Activated naive CD8-positive, alpha-beta T cell treated with anti-CD3 and anti-CD28 coated beads, Interleukin-2, amount 50 U/mL, for 24 hours (primary cell): ENCODE data around the gene CDC5L.

Experiments used
- ATAC-seq: fragments of 150-1000 bp; cut with Tn5 transposase; one replicate; pipeline ENCODE4 v1.10.0; 2021
- DNase-seq: peaks from one replicate; pipeline ENCODE4 v3.0.0; 2021
- H3K27ac Mint-ChIP-seq: one replicate; pipeline ENCODE4 v1.8.0; 2021; ENCODE audit warnings: mild to moderate bottlenecking, mixed read lengths
- H3K27me3 Mint-ChIP-seq: one replicate; pipeline ENCODE4 v1.8.0; 2021; ENCODE audit warnings: mixed read lengths
- H3K36me3 Mint-ChIP-seq: one replicate; pipeline ENCODE4 v1.8.0; 2021; ENCODE audit warnings: low read depth, mixed read lengths
- H3K4me1 Mint-ChIP-seq: one replicate; pipeline ENCODE4 v1.8.0; 2021; ENCODE audit warnings: mixed read lengths
- H3K4me3 Mint-ChIP-seq: one replicate; pipeline ENCODE4 v1.8.0; 2021; ENCODE audit warnings: mild to moderate bottlenecking, moderate library complexity, mixed read lengths
- H3K9me3 Mint-ChIP-seq: one replicate; pipeline ENCODE4 v1.8.0; 2021; ENCODE audit warnings: mixed read lengths

CDC5L gene

DNA sequence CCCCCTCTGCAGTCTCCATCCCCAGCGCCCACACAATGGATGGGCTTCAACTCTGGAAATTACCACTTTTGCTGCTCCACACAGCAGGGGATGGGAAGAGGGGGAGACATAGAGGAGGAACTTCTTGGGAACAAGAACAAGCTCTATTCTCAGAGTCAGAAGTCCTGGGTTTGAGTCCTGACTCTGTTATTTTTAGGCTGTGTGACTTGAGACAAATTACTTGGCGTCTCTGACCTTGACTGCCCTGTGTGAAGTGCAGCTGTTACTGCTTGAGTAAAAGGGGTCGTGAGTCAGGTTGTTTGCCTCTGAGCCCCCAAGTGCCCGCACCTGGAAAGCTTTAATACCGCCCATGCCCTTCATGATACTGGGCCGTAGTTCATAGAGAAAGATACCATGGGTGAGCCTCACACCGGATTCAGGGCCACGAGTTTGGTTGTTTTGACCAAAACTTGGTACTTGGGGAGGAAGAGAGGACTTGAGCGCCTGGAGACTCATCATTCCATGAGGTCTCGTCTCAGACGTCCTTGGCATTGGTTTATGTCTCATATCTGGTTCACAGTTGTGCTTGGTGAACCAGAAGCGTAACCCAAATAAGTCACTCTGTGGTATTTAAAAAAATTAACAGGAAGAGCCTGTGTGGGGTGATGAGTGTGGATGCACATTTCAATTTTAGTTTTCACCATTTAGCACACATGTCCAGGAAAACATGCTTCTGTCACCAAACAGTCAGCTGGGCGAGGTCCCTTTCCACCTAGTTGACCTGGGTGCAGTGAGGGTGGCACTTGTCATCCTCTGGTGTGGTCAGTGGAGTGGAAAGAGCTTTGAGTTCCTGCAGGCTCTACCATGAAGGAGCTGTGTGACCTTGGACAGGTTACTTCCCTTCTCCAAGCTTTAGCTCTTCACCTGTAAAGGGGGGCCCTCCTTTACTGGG lies 75.6 kb downstream of the CDC5L start:
- no peak overlapping the region for H3K27ac Mint-ChIP-seq
- DNase-seq (no peak), ATAC-seq (no peak)
- H3K4me1 Mint-ChIP-seq = no peaks in the 10 kb centered on the region
- H3K4me3 Mint-ChIP-seq = no peak overlapping the region
- no peaks in the 10 kb centered on the region for H3K36me3 Mint-ChIP-seq
- peaks cover 4% of the 10 kb centered on the region for H3K27me3 Mint-ChIP-seq
- no peaks in the 10 kb centered on the region for H3K9me3 Mint-ChIP-seq

DNA sequence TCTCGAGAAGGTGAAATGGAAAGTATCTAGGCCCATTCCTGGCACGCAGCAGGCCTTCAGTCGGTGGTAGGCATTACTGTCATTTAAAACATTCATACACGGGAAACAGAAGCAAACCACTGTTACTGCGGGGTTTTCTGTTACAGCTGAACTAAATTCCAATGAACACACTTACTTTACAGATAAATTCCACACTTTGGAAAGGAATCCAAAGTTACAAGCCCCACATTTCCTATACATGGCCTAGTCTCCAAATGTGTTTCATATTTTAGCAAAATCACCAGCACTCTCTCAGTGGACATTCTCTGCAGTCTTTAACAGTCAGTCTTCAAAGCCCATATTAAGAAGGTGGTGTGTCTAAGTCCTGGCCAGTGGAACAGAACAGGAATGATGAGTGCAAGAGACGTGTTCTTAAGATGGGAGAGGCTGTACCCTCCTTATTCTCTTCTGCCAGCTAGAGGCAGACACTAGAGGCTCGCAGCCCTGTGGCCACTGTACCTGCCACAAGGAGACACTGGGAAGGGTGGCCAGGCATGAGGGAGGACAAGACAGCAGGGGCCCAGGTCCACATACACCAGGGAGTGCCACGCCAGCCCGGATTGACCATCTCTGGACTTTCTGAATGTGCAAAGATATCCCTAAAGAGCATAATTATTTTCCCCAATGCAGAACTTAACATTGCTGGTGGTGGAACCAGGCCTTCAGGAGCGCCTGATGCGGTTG lies 76.4 kb downstream of the CDC5L start:
- H3K4me3 Mint-ChIP-seq = no peak overlapping the region
- H3K27me3 Mint-ChIP-seq = peaks cover 8% of the 10 kb centered on the region

DNA sequence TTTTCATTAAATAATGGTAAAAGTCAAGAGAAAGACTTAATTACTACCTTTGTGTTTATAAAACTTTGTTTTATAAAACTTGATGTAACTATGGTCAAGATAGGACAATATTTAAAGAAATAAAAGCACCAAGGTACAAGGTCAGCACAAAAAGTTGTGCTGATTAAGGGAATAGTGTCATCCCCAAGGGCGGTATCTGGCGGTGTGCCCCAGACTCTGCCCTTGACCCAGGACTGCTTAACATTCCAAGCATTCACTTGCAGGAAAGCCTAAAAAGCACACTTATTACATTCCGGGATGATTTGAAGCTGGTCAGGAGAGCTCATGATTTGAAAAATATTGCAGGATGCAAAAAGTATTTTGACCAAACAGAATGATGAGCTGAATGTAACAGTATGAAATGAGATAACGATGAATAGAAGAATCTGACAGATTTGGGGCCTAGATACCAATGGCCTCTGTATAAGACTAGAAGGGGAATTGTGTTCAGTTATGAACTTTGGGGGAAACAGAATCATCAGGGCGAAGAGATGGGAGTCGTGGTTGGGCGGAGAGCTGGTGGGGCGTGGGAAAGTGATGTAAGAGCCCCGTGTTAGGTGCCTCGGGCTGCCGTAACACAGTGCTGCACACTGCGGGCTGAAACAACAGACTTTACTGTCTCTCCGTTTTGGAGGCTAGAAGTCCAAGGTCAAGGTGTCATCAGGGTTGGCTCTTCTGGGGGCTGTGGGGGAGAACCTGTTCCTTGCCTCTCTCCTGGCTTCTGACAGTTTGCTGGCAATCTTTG lies 77.2 kb downstream of the CDC5L start:
- no peak for DNase-seq
- Mint-ChIP-seq H3K4me1 (no peaks in the 10 kb centered on the region), H3K9me3 (no peaks in the 10 kb centered on the region), H3K36me3 (no peaks in the 10 kb centered on the region), H3K27me3 (peaks cover 10% of the 10 kb centered on the region), H3K27ac (no peak overlapping the region), H3K4me3 (no peak overlapping the region)
- ATAC-seq = no peak

More for the DNA sequence above, 76.4 kb downstream of the CDC5L start:
- Mint-ChIP-seq H3K9me3 (no peaks in the 10 kb centered on the region), H3K36me3 (no peaks in the 10 kb centered on the region), H3K4me1 (no peaks in the 10 kb centered on the region), H3K27ac (no peak overlapping the region)
- DNase-seq (no peak), ATAC-seq (no peak)

DNA sequence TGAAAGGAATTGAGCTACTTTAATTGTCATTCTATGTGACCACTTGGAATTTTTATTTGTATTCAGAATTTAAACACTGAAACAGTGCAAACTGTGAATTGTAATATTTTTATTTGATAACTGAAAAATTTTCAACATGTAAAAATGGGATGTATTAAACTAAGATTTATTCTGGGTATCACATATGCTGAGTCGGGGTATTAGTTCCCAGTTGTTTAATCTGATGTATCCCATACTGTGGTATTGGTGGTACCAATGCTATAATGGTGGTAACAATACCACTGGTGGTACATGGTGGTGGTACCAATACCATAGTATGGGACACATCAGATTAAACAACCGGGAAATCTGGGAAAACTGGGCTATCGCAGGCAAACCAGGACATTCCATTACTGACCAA lies 79.4 kb downstream of the CDC5L start:
- Mint-ChIP-seq H3K4me3 (no peak overlapping the region), H3K9me3 (no peaks in the 10 kb centered on the region), H3K4me1 (no peaks in the 10 kb centered on the region), H3K27ac (no peak overlapping the region), H3K27me3 (peaks cover 12% of the 10 kb centered on the region), H3K36me3 (no peaks in the 10 kb centered on the region)
- DNase-seq = no peak
- no peak for ATAC-seq

DNA sequence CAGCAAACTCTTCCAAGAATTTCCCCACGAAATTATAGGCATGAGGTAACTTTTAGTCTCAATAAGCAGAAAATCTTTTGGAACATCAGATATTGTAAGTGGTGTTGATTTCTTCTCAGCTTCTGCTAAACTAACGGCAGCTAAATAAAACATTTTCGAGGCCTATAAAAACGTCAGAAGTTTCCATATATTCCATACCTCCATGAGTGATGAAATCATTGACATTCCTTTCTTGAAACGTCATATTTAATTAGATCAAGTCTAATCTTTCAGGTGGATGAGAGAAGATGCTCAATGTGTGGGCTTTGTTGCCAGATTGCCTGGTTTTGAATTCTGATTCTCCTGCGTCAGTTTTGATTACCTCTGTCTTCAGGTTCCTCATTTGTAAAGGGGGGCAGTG lies 81.3 kb downstream of the CDC5L start:
- Mint-ChIP-seq H3K9me3 (no peaks in the 10 kb centered on the region), H3K4me3 (no peak overlapping the region), H3K36me3 (no peaks in the 10 kb centered on the region), H3K27me3 (peaks cover 10% of the 10 kb centered on the region), H3K27ac (no peak overlapping the region), H3K4me1 (no peaks in the 10 kb centered on the region)
- DNase-seq (no peak), ATAC-seq (no peak)

DNA sequence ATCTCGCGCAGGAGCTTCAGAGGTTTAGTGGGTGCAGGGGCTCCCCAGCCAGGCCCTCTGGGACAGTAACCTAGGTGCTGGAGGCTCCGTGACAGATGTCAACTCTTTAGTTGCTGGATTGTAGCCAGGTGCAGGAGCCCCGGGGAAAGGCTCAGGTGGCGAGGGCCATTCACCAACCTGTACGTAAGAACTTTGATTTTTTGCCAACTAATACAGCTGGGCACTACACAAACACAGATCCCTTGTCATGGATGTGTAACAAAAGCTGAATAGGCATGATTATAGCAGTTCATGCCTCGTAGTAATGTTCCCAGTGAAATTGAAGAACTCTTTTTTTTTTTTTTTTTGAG lies 82.6 kb downstream of the CDC5L start:
- no peaks in the 10 kb centered on the region for H3K36me3 Mint-ChIP-seq
- DNase-seq (no peak), ATAC-seq (no peak)
- no peaks in the 10 kb centered on the region for H3K4me1 Mint-ChIP-seq
- H3K27ac Mint-ChIP-seq = no peak overlapping the region
- H3K27me3 Mint-ChIP-seq = peaks cover 10% of the 10 kb centered on the region
- no peaks in the 10 kb centered on the region for H3K9me3 Mint-ChIP-seq
- no peak overlapping the region for H3K4me3 Mint-ChIP-seq

DNA sequence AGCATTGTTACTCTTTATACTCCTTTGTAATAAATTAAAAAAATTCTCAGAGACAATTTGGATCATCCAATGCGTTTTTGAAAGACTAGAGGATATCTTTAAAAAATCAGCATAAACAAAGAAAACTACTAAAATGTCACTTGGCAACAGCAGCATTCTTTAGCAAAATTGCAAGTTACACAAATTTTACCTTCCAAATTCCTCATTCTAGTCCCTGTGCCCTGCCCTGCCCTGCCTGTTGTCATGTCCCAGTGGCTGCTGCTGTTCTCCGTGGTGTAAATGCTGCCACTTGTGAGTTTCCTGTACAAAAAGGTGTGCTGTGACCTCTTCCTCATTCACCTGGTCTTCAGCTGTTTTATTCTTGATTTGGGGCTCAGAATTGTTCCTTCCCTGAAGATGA lies 83.2 kb downstream of the CDC5L start:
- peaks cover 10% of the 10 kb centered on the region for H3K27me3 Mint-ChIP-seq
- H3K36me3 Mint-ChIP-seq = no peaks in the 10 kb centered on the region
- H3K4me3 Mint-ChIP-seq = no peak overlapping the region
- no peaks in the 10 kb centered on the region for H3K4me1 Mint-ChIP-seq
- DNase-seq = no peak
- H3K9me3 Mint-ChIP-seq = no peaks in the 10 kb centered on the region
- H3K27ac Mint-ChIP-seq = no peak overlapping the region
- no peak for ATAC-seq

DNA sequence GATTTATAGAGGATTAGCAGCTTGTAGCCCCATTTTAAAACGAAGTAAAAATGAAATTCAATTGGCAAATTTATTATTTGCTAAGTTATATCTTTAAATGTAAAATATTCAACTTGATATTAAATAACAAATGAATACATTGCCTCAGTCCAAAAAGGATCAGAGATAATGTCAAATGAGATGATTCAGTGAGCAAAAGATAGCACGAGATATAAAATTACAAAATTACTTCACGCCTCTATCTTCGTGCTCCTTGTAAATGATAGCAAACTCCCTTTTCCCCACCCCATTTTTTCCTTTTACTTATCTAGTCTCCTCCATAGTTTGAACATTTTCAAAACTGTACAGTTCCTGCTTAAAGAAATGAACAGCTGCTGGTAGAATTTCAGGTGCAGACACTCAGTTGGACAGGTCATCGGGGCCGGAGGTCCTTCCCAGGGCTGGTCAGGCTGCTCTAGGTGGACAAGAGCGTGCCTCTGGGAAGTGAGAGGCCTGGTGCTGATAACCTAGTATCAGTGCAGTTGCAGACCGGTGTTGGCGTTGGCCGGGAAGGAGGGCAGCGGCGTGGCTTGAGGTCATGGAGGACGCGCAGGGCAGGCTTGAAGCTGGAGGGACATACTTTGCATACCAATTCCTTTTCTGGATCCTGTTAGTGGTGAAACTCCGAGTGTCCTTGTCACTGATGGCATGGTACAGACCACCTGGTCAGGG lies 83.9 kb downstream of the CDC5L start:
- ATAC-seq (no peak), DNase-seq (no peak)
- Mint-ChIP-seq H3K36me3 (no peaks in the 10 kb centered on the region), H3K27ac (no peak overlapping the region), H3K27me3 (peaks cover 10% of the 10 kb centered on the region), H3K9me3 (no peaks in the 10 kb centered on the region), H3K4me3 (no peak overlapping the region), H3K4me1 (peaks cover 2% of the 10 kb centered on the region)

DNA sequence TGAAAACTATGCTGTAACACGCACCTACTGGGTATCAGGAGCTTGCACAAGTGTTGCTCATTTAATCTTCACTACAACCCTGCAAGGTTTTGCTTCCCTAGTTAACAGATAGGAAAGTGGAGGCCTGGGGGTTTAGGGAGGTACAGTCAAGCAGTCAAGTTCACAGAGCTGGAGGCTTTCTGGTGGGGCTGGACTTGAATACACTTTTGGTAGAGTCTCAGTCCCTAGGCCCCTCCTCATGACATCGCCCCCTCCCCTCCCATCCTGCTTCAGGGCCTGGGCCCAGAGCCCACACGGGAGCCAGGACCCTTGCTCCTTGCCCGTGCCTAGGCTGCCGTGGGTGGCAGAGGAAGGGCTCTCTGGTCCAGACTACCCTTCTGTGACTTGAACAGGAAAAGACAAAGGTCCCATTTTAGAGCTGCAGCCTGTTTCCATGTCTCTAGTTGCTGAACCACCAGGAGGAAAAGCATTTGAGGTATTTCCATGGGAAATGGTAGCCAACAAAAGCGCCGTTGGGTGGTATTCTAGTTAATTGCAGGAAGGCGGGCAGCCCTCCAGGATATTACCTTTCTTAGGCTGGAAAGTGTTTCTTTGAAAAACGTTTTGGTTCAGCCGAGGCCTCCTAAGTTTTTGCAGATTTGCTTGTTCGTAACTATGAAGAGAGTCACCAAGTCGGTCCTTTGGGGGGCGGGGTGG lies 84.9 kb downstream of the CDC5L start:
- H3K36me3 Mint-ChIP-seq = no peaks in the 10 kb centered on the region
- H3K4me1 Mint-ChIP-seq = peaks cover 2% of the 10 kb centered on the region
- no peak for DNase-seq
- no peak for ATAC-seq
- no peak overlapping the region for H3K4me3 Mint-ChIP-seq
- no peaks in the 10 kb centered on the region for H3K9me3 Mint-ChIP-seq
- H3K27me3 Mint-ChIP-seq = peaks cover 10% of the 10 kb centered on the region
- H3K27ac Mint-ChIP-seq = no peak overlapping the region

DNA sequence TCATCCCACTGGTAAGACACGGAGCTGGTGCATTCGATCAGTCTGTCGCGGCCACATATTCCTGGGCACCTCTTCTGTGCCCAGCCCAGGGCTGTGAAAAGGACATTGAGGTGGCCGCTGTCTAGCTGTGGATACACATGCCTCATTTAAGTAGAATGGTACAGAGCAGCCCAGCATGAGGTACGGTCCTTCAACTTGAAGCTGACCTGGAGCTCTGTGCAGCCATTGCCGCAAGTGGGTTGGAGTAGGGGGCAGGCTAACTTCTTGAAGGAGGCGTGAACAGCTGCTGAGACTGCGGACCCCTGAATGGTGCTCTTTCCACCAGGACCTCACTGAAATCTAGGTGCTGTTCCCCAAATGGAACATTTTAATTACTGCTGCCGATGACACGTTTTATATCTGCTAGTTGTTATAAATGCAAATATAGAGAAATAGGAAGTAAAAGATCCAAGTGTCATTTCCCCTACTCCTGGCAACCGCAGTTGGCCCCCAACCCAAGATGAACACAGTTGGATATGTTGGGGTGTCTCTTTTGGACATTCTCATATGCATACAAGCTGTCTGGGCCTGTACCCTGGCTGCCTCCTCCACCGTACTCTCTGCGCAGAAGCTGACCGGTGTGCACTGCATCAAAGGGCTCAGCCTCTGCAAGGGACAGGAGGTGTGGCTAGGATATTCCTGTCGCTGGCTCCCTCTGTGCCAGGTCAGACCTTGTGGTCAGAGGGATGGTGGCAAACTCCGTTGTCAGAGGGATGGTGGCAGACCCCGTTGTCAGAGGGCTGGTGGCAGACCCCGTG lies 86.1 kb downstream of the CDC5L start:
- no peak overlapping the region for H3K27ac Mint-ChIP-seq
- no peaks in the 10 kb centered on the region for H3K36me3 Mint-ChIP-seq
- ATAC-seq = no peak

DNA sequence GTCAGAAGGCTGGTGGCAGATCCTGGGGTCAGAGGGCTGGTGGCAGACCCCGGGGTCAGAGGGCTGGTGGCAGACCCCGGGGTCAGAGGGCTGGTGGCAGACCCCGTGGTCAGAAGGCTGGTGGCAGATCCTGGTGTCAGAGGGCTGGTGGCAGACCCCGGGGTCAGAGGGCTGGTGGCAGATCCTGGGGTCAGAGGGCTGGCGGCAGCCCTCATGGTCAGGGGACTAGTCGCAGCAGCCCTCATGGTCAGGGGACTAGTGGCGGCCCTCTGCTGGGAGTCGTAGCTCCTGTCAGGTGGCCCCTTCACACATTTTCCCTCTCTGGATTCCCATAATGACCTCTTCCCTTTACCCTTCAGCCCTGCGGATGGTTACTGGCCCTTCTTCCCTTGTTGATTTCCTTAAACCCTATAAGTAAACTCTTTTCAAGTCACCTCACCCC lies 86.7 kb downstream of the CDC5L start:
- no peak for ATAC-seq
- DNase-seq = no peak
- Mint-ChIP-seq H3K36me3 (no peaks in the 10 kb centered on the region), H3K4me1 (peaks cover 2% of the 10 kb centered on the region), H3K9me3 (no peaks in the 10 kb centered on the region), H3K27ac (no peak overlapping the region), H3K27me3 (peaks cover 2% of the 10 kb centered on the region), H3K4me3 (no peak overlapping the region)

More for the DNA sequence above, 86.1 kb downstream of the CDC5L start:
- Mint-ChIP-seq H3K4me1 (peaks cover 2% of the 10 kb centered on the region), H3K27me3 (peaks cover 7% of the 10 kb centered on the region), H3K9me3 (no peaks in the 10 kb centered on the region), H3K4me3 (no peak overlapping the region)
- no peak for DNase-seq

DNA sequence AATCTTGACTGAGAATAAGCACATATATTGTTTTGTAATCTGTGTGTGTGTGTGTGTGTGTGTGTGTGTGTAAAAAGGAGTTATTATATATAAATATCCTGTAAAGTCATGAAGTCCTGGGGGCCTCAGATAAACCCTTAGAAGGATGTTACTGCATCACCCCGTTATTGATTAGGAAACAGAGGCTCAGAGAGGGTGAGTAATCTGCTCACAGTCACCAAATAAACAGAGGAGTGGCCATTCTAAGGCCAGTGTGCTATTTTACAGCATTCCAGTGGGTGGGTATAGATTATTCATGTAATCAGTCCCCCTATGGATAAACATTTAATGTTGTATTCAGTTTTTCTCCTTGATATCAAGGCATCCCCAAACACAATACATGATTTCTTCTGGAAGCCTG lies 87.1 kb downstream of the CDC5L start:
- H3K4me1 Mint-ChIP-seq = peaks cover 2% of the 10 kb centered on the region
- H3K36me3 Mint-ChIP-seq = no peaks in the 10 kb centered on the region
- H3K27me3 Mint-ChIP-seq = peaks cover 2% of the 10 kb centered on the region
- no peak overlapping the region for H3K4me3 Mint-ChIP-seq
- DNase-seq = no peak
- H3K9me3 Mint-ChIP-seq = no peaks in the 10 kb centered on the region
- no peak for ATAC-seq
- H3K27ac Mint-ChIP-seq = no peak overlapping the region

DNA sequence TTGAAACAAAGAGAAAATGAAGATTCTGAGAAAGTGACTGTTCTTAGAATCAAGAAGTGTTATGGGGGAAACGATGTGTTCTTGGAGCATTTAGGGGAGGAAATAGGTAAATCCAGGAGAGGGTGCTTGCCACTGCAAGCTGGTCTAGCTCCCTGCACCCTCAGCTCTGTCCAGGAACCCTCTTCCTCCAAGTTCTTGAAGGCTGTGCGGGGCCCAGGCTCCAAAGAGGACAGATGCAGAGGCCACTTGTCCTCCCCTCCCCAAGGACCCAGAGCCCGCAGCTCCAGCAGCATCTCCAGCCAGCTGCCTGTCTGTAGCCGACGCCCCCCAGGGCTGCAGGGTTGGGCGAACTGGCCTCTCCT lies 87.9 kb downstream of the CDC5L start:
- ATAC-seq (peak; percentile 8), DNase-seq (no peak)
- Mint-ChIP-seq H3K4me3 (no peak overlapping the region), H3K4me1 (peaks cover 2% of the 10 kb centered on the region), H3K27me3 (peaks cover 2% of the 10 kb centered on the region), H3K27ac (no peak overlapping the region), H3K9me3 (no peaks in the 10 kb centered on the region), H3K36me3 (no peaks in the 10 kb centered on the region)
